Effector memory CD4-positive, alpha-beta T cell (primary cell): ENCODE data around the gene TRPV5.

ENCODE experiments used
- DNase-seq, 3 donors: peaks; one replicate each; pipeline ENCODE4 v3.0.0-alpha.2; 2020
- H3K27ac ChIP-seq: 2 replicates; pipeline ENCODE4 v1.7.0; 2013; ENCODE audit warnings: mild to moderate bottlenecking, low read length, moderate library complexity; ENCODE audit not compliant: insufficient read depth, poor library complexity, severe bottlenecking
- H3K27me3 ChIP-seq: replicated peaks from 2 replicates; pipeline ENCODE4 v1.7.0; 2013; ENCODE audit warnings: mild to moderate bottlenecking, low read length; ENCODE audit not compliant: insufficient read depth, control insufficient read depth, poor library complexity, severe bottlenecking
- H3K36me3 ChIP-seq: 2 replicates; pipeline ENCODE4 v1.7.0; 2013; ENCODE audit warnings: mild to moderate bottlenecking, low read length, moderate library complexity; ENCODE audit not compliant: control insufficient read depth, insufficient read depth
- H3K4me1 ChIP-seq: 2 replicates; pipeline ENCODE4 v1.7.0; 2013; ENCODE audit warnings: low read length, mild to moderate bottlenecking; ENCODE audit not compliant: control insufficient read depth, insufficient read depth, poor library complexity, severe bottlenecking
- H3K4me3 ChIP-seq: 2 replicates; pipeline ENCODE4 v1.7.0; 2013; ENCODE audit warnings: low read length, low read depth, mild to moderate bottlenecking; ENCODE audit not compliant: insufficient read depth, poor library complexity, severe bottlenecking
- H3K9me3 ChIP-seq: 2 replicates; pipeline ENCODE4 v1.7.0; 2013; ENCODE audit warnings: mild to moderate bottlenecking, low read length, moderate library complexity; ENCODE audit not compliant: control insufficient read depth

Gene TRPV5

GRCh38 chr7:142867398-142868187 is 66.0 kb downstream of the TRPV5 start:
- Histone ChIP-seq H3K27ac (no peak overlapping the region), H3K9me3 (no peaks in the 10 kb centered on the region), H3K36me3 (peaks cover 7% of the 10 kb centered on the region), H3K4me3 (no peak overlapping the region), H3K4me1 (no peaks in the 10 kb centered on the region), H3K27me3 (no peaks in the 10 kb centered on the region)
- no peak for DNase-seq

GRCh38 chr7:142867097-142867378 is 66.5 kb downstream of the TRPV5 start:
- Histone ChIP-seq H3K4me3 (no peak overlapping the region), H3K9me3 (no peaks in the 10 kb centered on the region), H3K4me1 (no peaks in the 10 kb centered on the region), H3K27ac (no peak overlapping the region), H3K36me3 (peaks cover 7% of the 10 kb centered on the region), H3K27me3 (no peaks in the 10 kb centered on the region)
- no peak for DNase-seq

DNA sequence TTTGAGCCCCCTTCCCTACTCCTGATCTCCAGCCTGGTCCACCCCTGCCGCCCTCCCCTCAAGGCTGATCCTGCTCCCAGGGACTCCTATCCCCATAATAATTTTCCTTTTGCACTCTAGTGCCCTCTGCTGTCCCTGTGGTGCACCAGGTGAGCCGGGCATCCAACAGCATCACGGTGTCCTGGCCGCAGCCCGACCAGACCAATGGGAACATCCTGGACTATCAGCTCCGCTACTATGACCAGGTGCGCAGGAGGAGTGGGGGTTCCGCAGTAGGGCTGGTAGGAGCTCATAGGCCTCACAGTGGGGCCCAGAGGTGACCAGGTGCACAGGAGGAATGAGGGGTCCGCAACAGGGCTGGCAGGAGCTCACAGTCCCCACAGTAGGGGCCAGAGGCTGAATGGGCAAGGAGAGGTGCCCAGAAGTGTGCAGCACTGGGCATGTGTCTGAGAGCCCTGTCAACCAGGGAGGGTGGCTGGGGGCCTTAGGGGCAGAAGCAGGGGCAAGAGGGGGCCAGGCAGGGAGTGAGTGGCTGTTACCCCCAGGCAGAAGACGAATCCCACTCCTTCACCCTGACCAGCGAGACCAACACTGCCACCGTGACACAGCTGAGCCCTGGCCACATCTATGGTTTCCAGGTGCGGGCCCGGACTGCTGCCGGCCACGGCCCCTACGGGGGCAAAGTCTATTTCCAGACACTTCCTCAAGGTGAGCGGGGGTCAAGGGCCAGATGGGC is 67.0 kb downstream of the TRPV5 start:
- H3K4me1 ChIP-seq, result no peaks in the 10 kb centered on the region
- H3K36me3 ChIP-seq, result peaks cover 7% of the 10 kb centered on the region
- H3K9me3 ChIP-seq, result no peaks in the 10 kb centered on the region
- no peak overlapping the region for H3K4me3 ChIP-seq
- H3K27ac ChIP-seq, result no peak overlapping the region
- DNase-seq, result no peak
- no peaks in the 10 kb centered on the region for H3K27me3 ChIP-seq

- no peaks in the 10 kb centered on the region for H3K9me3 ChIP-seq
- H3K27me3 ChIP-seq, result no peaks in the 10 kb centered on the region
- no peak overlapping the region for H3K27ac ChIP-seq
- no peak for DNase-seq
- H3K4me1 ChIP-seq, result no peaks in the 10 kb centered on the region
- H3K36me3 ChIP-seq, result peaks cover 7% of the 10 kb centered on the region
- no peak overlapping the region for H3K4me3 ChIP-seq
These were observed 67.8 kb downstream of the TRPV5 start for GRCh38 chr7:142865766-142866165.

DNA sequence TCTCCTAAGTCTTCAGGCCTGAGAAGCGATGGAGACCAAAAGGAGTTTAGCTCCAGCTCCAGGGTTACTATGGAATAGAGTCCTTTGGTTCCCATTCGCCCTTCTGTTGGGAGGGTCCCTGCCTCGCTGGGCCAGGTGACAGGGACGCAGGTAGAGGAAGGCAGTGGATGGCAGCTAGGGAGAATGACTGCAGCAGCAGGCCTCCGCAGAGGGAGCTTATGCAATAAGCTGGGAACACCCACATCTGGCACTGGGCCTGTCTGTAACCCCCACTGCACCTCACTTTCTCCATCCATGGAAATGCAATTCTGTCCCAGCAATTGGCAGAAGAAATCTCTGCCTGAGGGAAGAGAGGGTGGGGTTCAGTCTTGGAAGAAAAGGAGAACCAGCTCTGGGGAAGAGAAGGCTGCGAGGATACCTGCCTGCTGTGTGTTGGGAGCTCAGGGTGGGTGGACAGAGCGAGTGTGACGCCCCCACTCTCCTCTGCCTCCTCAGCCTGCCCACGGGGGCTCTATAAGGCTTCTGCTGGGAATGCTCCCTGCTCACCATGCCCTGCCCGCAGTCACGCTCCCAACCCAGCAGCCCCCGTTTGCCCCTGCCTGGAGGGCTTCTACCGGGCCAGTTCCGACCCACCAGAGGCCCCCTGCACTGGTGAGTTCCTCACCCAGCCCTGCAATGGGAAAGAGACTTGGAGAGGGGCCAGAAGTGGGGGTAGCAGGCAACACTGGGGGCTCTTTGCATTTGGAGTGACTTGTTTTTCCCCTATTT is 68.4 kb downstream of the TRPV5 start:
- Histone ChIP-seq H3K4me1 (no peaks in the 10 kb centered on the region), H3K27ac (no peak overlapping the region), H3K36me3 (peaks cover 7% of the 10 kb centered on the region), H3K9me3 (no peaks in the 10 kb centered on the region), H3K27me3 (no peaks in the 10 kb centered on the region), H3K4me3 (no peak overlapping the region)
- no peak for DNase-seq

GRCh38 chr7:142863891-142864685 is 69.5 kb downstream of the TRPV5 start:
- Histone ChIP-seq H3K27me3 (no peaks in the 10 kb centered on the region), H3K4me1 (no peaks in the 10 kb centered on the region), H3K36me3 (peaks cover 7% of the 10 kb centered on the region), H3K4me3 (no peak overlapping the region), H3K27ac (no peak overlapping the region), H3K9me3 (no peaks in the 10 kb centered on the region)
- no peak for DNase-seq

GRCh38 chr7:142862786-142863400 is 70.7 kb downstream of the TRPV5 start:
- H3K27ac ChIP-seq, result no peak overlapping the region
- no peak overlapping the region for H3K4me3 ChIP-seq
- no peaks in the 10 kb centered on the region for H3K9me3 ChIP-seq
- no peaks in the 10 kb centered on the region for H3K27me3 ChIP-seq
- no peak for DNase-seq
- no peaks in the 10 kb centered on the region for H3K4me1 ChIP-seq
- peaks cover 2% of the 10 kb centered on the region for H3K36me3 ChIP-seq

- DNase-seq, result no peak
- Histone ChIP-seq H3K27ac (no peak overlapping the region), H3K36me3 (peaks cover 2% of the 10 kb centered on the region), H3K9me3 (no peaks in the 10 kb centered on the region), H3K27me3 (no peaks in the 10 kb centered on the region), H3K4me1 (no peaks in the 10 kb centered on the region), H3K4me3 (no peak overlapping the region)
These were observed 71.2 kb downstream of the TRPV5 start for GRCh38 chr7:142862351-142862750.

DNA sequence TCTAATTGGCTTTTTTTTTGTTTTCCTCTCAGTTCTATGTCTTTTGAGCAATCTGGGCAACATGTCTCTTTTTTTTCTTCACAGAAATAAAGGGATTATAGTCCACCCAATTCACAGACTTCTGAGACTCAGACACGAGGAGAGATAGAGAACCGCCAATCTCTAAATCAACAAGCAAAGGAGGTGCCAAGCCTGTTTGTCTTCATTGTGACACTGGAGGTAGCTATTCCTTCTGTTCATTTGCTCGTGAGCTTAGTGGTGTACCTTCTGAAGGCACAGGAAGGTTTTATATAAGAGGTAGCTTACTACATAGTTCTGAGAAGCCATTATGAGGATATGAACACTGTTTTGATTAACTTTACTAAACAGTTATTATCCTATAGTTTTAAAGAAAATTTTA is 72.6 kb downstream of the TRPV5 start:
- Histone ChIP-seq H3K36me3 (peaks cover 2% of the 10 kb centered on the region), H3K27me3 (no peaks in the 10 kb centered on the region), H3K9me3 (no peaks in the 10 kb centered on the region), H3K4me3 (no peak overlapping the region), H3K4me1 (peaks cover 1% of the 10 kb centered on the region), H3K27ac (no peak overlapping the region)
- no peak for DNase-seq
